Measurements from ENCODE around the gene CIAO3.

DNA sequence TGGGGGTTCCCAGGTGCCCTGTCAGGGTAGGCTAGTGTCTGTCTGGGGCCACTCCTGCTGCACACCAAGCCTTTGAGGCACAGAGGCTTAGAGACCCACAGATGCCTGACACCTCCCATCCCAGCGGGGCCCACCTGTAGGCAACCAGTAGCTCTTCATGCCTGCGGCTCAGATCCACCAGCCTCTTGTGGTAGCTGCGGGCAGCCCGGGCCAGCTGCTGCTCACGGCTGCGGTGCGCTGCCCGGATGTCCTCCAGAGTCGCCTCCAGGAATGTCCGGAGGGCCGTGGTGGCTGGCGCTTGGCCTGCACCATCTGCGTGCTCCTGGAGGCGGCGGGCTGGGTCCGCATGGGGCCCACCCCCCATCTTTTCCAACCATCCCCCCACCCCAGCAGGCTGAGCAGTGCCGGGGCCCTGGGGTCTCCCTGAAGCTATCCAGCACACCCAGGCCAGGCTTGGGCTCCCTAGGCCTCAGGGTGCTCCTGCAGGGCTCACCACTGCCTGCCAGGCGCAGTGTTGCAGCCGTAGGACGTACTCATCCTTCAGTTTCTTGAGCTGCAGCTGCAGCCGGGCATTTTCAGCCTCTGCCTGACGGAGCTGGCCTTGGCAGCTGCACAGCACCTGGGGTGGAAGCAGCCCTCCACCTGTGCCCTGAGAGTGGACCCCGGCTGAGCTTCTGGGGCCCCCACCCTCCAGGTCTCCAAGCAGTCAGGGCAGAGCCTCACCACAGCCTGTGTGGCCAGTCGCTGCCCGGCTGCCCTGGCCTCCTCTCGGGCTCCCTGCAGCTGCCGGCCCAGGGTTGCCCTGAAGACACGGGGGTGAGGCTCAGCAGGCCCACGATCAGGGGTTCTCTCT lies 16.4 kb downstream of the CIAO3 start:
- TF ChIP-seq, protein P1, sequence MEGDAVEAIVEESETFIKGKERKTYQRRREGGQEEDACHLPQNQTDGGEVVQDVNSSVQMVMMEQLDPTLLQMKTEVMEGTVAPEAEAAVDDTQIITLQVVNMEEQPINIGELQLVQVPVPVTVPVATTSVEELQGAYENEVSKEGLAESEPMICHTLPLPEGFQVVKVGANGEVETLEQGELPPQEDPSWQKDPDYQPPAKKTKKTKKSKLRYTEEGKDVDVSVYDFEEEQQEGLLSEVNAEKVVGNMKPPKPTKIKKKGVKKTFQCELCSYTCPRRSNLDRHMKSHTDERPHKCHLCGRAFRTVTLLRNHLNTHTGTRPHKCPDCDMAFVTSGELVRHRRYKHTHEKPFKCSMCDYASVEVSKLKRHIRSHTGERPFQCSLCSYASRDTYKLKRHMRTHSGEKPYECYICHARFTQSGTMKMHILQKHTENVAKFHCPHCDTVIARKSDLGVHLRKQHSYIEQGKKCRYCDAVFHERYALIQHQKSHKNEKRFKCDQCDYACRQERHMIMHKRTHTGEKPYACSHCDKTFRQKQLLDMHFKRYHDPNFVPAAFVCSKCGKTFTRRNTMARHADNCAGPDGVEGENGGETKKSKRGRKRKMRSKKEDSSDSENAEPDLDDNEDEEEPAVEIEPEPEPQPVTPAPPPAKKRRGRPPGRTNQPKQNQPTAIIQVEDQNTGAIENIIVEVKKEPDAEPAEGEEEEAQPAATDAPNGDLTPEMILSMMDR (IDR thresholded peaks at IDR 0.05; ENCODE audit: poor library complexity, severe bottlenecking), result no peak
- TF ChIP-seq, protein P2, sequence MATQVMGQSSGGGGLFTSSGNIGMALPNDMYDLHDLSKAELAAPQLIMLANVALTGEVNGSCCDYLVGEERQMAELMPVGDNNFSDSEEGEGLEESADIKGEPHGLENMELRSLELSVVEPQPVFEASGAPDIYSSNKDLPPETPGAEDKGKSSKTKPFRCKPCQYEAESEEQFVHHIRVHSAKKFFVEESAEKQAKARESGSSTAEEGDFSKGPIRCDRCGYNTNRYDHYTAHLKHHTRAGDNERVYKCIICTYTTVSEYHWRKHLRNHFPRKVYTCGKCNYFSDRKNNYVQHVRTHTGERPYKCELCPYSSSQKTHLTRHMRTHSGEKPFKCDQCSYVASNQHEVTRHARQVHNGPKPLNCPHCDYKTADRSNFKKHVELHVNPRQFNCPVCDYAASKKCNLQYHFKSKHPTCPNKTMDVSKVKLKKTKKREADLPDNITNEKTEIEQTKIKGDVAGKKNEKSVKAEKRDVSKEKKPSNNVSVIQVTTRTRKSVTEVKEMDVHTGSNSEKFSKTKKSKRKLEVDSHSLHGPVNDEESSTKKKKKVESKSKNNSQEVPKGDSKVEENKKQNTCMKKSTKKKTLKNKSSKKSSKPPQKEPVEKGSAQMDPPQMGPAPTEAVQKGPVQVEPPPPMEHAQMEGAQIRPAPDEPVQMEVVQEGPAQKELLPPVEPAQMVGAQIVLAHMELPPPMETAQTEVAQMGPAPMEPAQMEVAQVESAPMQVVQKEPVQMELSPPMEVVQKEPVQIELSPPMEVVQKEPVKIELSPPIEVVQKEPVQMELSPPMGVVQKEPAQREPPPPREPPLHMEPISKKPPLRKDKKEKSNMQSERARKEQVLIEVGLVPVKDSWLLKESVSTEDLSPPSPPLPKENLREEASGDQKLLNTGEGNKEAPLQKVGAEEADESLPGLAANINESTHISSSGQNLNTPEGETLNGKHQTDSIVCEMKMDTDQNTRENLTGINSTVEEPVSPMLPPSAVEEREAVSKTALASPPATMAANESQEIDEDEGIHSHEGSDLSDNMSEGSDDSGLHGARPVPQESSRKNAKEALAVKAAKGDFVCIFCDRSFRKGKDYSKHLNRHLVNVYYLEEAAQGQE (IDR thresholded peaks at IDR 0.05; ENCODE audit: borderline replicate concordance), result no peak
- TF ChIP-seq POLR2AphosphoS5 (IDR thresholded peaks at IDR 0.05) (no peak), TAF1 (IDR thresholded peaks at IDR 0.05; ENCODE audit: low read depth) (no peak), EZH2 (IDR thresholded peaks at IDR 0.05; ENCODE audit: borderline replicate concordance, insufficient read depth, low read length, poor library complexity, severe bottlenecking) (no peak), EP300 (conservative IDR thresholded peaks at IDR 0.05; ENCODE audit: poor library complexity, severe bottlenecking) (no peak)
